ENCODE results near the gene TMPRSS11F.

- TF ChIP-seq CTCF (IDR thresholded peaks at IDR 0.05 in 2 of 3, conservative IDR thresholded peaks at IDR 0.05 in 1 of 3; ENCODE audit: insufficient read depth in 2 of 3, low read depth in 1 of 3, low read length in 3 of 3) (peak in 1 of 3 experiments; percentile 10; a peak in 1 of 6 replicates), KDM1A (IDR thresholded peaks at IDR 0.05) (no peak), POLR2AphosphoS2 (IDR thresholded peaks at IDR 0.05; ENCODE audit: low read length) (no peak), RBM34 (IDR thresholded peaks at IDR 0.05; ENCODE audit: borderline replicate concordance, insufficient read depth, low read length) (no peak)
Measured at GRCh38 chr4:68176500-68176899, 46.8 kb upstream of the TMPRSS11F start.

Data from K562 (cell line).